Left lung (tissue), 10 donors: ENCODE data around the gene IFT52. TPM values are rescaled to one million over a fixed set of nuclear protein-coding genes. Genes with fewer than 3 reads are reported as not detected.

Source experiments
- ATAC-seq: fragments of 200-7000 bp; cut with Tn5 transposase; one replicate; pipeline ENCODE4 v1.9.1; 2020; ENCODE audit warnings: moderate library complexity
- DNase-seq, 4 donors: peaks; one replicate each; pipeline ENCODE4 v3.0.0-alpha.2; 2013 to 2020
- H3K27ac ChIP-seq, 2 donors: fragments of 200-600 bp; sonication (generic) in 1 of 2; one replicate each; pipeline versions ENCODE4 v1.5.0 to v1.8.0; 2020 to 2021
- H3K27me3 ChIP-seq, 2 donors: fragments of 200-600 bp; sonication (generic) in 1 of 2; one replicate each; pipeline versions ENCODE4 v1.5.0 to v1.8.0; 2020 to 2021
- H3K36me3 ChIP-seq, 2 donors: fragments of 200-600 bp; sonication (generic) in 1 of 2; one replicate each; pipeline versions ENCODE4 v1.5.0 to v1.8.0; 2020 to 2021
- H3K4me1 ChIP-seq, 2 donors: fragments of 200-600 bp; one replicate each; pipeline ENCODE4 v1.8.0; 2021
- H3K4me3 ChIP-seq, 2 donors: fragments of 200-600 bp; sonication (generic) in 1 of 2; one replicate each; pipeline versions ENCODE4 v1.5.0 to v1.8.0; 2020 to 2021; ENCODE audit warnings: mild to moderate bottlenecking in 1 of 2
- H3K9me3 ChIP-seq, 2 donors: fragments of 200-600 bp; sonication (generic) in 1 of 2; one replicate each; pipeline versions ENCODE4 v1.5.0 to v1.8.0; 2020 to 2021
- CTCF ChIP-seq, 2 donors: fragments of 200-600 bp; sonication (generic) in 1 of 2; IDR thresholded peaks; one replicate each; pipeline versions ENCODE4 v1.5.0 to v1.8.0; 2021; ENCODE audit warnings: antibody characterized with exemption in 2 of 2
- intact Hi-C, 2 donors: fragments of 100-400 bp; cut with DNase I; formaldehyde crosslinking; loops; one replicate each; pipeline versions ENCODE4 v1.11.2 to v1.14.2; 2022
- polyA plus RNA-seq, 6 donors: library from polyadenylated mRNA; unstranded; fragments of 120-200 nt; gene quantifications; one replicate each; pipeline ENCODE4 v1.2.1, GENCODE V29; 2013; ENCODE audit not compliant: insufficient read length in 6 of 6
- total RNA-seq, 2 donors: library from RNA; stranded (reverse); fragmentation: NEBNext Ultra II Directional; extraction: Animal tissue kit (Norgen Biotek cat#: 25700); gene quantifications; one replicate each; pipeline ENCODE4 v1.2.1, GENCODE V29; 2021
- donor health status: DM: no; HTN: yes; CAD: no.
- donor health status: DM: no; HTN: no; CAD: no.

The IFT52 gene
- total and polyA plus RNA-seq, 8 donors: 19.4 to 81.2 (median 72.1) TPM

GRCh38 chr20:43559147-43559987 lies 31.4 kb upstream of the IFT52 start:
- DNase-seq (no peak), ATAC-seq (no peak)
- H3K9me3 ChIP-seq: no peaks in the 10 kb centered on the region
- H3K27me3 ChIP-seq: no peaks in the 10 kb centered on the region
- H3K4me3 ChIP-seq: no peak overlapping the region
- no peak for TF ChIP-seq CTCF (IDR thresholded peaks at IDR 0.05)
- no peaks in the 10 kb centered on the region for H3K36me3 ChIP-seq
- H3K4me1 ChIP-seq: peaks cover 0 to 6% of the 10 kb centered on the region in 2 donors
- no peak overlapping the region for H3K27ac ChIP-seq
- intact Hi-C loops: no loop called here

- intact Hi-C loops: no loop called here
- no peak for ATAC-seq
- no peak for TF ChIP-seq CTCF (IDR thresholded peaks at IDR 0.05)
- Histone ChIP-seq H3K4me3 (no peak overlapping the region), H3K36me3 (no peaks in the 10 kb centered on the region), H3K9me3 (no peaks in the 10 kb centered on the region), H3K27me3 (no peaks in the 10 kb centered on the region), H3K4me1 (peaks cover 0 to 6% of the 10 kb centered on the region in 2 donors), H3K27ac (no peak overlapping the region)
- DNase-seq: no peak
Observed at GRCh38 chr20:43560974-43561373, 29.8 kb upstream of the IFT52 start.

- ATAC-seq: no peak
- intact Hi-C loops: no loop called here
- DNase-seq: no peak
Observed at GRCh38 chr20:43563429-43563828, 27.3 kb upstream of the IFT52 start.

GRCh38 chr20:43563991-43564390 lies 26.7 kb upstream of the IFT52 start:
- Histone ChIP-seq H3K27ac (no peak overlapping the region), H3K36me3 (no peaks in the 10 kb centered on the region), H3K27me3 (no peaks in the 10 kb centered on the region), H3K4me1 (no peaks in the 10 kb centered on the region), H3K9me3 (no peaks in the 10 kb centered on the region), H3K4me3 (no peak overlapping the region)
- no peak for ATAC-seq
- DNase-seq: no peak
- TF ChIP-seq CTCF (IDR thresholded peaks at IDR 0.05): no peak
- intact Hi-C loops: no loop called here

More at GRCh38 chr20:43563429-43563828, 27.3 kb upstream of the IFT52 start:
- no peaks in the 10 kb centered on the region for H3K36me3 ChIP-seq
- no peaks in the 10 kb centered on the region for H3K9me3 ChIP-seq
- TF ChIP-seq CTCF (IDR thresholded peaks at IDR 0.05): no peak
- H3K4me3 ChIP-seq: no peak overlapping the region
- H3K27ac ChIP-seq: no peak overlapping the region
- H3K4me1 ChIP-seq: no peaks in the 10 kb centered on the region
- H3K27me3 ChIP-seq: no peaks in the 10 kb centered on the region

- intact Hi-C loops: no loop called here
- no peaks in the 10 kb centered on the region for H3K9me3 ChIP-seq
- ATAC-seq (no peak), DNase-seq (no peak)
- no peaks in the 10 kb centered on the region for H3K27me3 ChIP-seq
- H3K4me1 ChIP-seq: no peaks in the 10 kb centered on the region
- TF ChIP-seq CTCF (IDR thresholded peaks at IDR 0.05): no peak
- no peak overlapping the region for H3K27ac ChIP-seq
- H3K4me3 ChIP-seq: no peak overlapping the region
- no peaks in the 10 kb centered on the region for H3K36me3 ChIP-seq
Observed at GRCh38 chr20:43564455-43564854, 26.3 kb upstream of the IFT52 start.
